ENCODE results near the gene ONECUT3. TPM values are rescaled to one million over a fixed set of nuclear protein-coding genes. Genes with fewer than 3 reads are reported as not detected.

ONECUT3 gene
- total RNA-seq, 4 donors from 2014 or later, result not detected

DNA sequence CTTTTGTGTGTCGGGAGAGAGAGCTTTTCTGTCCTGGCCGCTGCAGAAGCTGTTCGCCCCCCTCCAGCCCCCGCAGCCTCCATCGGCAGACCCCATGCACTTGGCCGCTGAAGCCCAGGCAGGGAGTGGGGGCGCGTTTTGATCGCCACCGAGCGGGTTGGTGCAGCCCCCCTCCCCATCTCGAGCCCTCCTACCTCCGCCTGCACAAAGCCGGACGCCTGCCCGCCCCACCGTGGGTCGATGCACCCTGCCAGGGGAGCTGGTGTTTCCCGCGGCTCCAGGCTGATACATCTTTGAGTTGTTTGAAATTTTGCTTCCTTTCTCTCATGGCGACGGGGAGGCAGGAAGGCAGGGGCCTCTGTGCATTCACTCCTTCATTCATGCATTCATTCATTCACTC is 16.4 kb upstream of the ONECUT3 start:
- H3K9me3 ChIP-seq, result peaks cover 0 to 21% (median 0%) of the 10 kb centered on the region in 4 donors
- H3K27ac ChIP-seq, result no peak overlapping the region
- no peak for DNase-seq (ENCODE audit: low spot score in 2 of 2)
- no peaks in the 10 kb centered on the region for H3K36me3 ChIP-seq
- no peak overlapping the region for H3K4me3 ChIP-seq
- TF ChIP-seq, protein P1, sequence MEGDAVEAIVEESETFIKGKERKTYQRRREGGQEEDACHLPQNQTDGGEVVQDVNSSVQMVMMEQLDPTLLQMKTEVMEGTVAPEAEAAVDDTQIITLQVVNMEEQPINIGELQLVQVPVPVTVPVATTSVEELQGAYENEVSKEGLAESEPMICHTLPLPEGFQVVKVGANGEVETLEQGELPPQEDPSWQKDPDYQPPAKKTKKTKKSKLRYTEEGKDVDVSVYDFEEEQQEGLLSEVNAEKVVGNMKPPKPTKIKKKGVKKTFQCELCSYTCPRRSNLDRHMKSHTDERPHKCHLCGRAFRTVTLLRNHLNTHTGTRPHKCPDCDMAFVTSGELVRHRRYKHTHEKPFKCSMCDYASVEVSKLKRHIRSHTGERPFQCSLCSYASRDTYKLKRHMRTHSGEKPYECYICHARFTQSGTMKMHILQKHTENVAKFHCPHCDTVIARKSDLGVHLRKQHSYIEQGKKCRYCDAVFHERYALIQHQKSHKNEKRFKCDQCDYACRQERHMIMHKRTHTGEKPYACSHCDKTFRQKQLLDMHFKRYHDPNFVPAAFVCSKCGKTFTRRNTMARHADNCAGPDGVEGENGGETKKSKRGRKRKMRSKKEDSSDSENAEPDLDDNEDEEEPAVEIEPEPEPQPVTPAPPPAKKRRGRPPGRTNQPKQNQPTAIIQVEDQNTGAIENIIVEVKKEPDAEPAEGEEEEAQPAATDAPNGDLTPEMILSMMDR (IDR thresholded peaks at IDR 0.05), result no peak
- TF ChIP-seq EP300 (IDR thresholded peaks at IDR 0.05) (no peak), POLR2A (IDR thresholded peaks at IDR 0.05) (no peak)
- no peaks in the 10 kb centered on the region for H3K4me1 ChIP-seq
- H3K27me3 ChIP-seq, result peaks cover 0 to 89% of the 10 kb centered on the region in 2 donors
- 30 to 33% methylated on average over 22 of the region's 22 CpGs for whole genome bisulfite sequencing, 2 donors

DNA sequence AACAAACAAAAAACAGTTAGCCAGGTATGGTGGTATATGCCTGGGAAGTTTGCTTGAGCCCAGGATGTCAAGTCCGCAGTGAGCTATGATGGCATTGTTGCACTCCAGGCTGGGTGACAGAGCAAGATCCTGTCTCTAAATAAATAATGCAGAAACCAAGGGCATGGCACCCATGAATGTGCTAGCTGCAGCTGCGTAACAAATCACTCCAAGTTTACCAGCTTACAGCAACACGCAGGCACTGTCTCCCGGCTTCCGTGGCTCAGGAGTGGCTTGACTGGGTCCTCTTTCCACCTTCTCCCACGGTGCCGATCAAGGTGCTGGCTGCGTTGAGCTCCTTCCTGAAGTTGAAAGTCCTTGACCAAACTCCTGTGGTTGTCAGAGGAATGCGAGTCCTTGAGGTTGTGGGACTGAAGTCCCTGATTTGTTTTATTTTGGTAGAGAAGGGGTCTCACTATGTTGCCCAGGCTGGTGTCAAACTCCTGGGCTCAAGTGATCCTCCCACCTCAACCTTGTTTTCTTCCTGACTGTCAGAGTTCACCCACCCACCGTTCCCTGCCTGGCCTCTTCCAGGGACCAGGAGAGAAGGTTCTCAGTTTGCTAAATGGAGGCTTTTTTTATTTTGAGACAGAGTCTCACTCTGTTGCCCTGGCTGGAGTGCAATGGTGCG is 13.2 kb upstream of the ONECUT3 start:
- whole genome bisulfite sequencing, 2 donors, result 90 to 91% methylated on average over 11 of the region's 11 CpGs
- Histone ChIP-seq H3K9me3 (peaks cover 0 to 21% (median 0%) of the 10 kb centered on the region in 4 donors), H3K27ac (no peak overlapping the region), H3K4me3 (no peak overlapping the region), H3K36me3 (no peaks in the 10 kb centered on the region), H3K4me1 (peaks cover 0 to 3% (median 0%) of the 10 kb centered on the region in 4 donors), H3K27me3 (peaks cover 0 to 88% of the 10 kb centered on the region in 2 donors)
- TF ChIP-seq POLR2A (IDR thresholded peaks at IDR 0.05) (no peak), EP300 (IDR thresholded peaks at IDR 0.05) (no peak)
- TF ChIP-seq, protein P1 (IDR thresholded peaks at IDR 0.05), result no peak
- no peak for DNase-seq (ENCODE audit: low spot score in 2 of 2)

DNA sequence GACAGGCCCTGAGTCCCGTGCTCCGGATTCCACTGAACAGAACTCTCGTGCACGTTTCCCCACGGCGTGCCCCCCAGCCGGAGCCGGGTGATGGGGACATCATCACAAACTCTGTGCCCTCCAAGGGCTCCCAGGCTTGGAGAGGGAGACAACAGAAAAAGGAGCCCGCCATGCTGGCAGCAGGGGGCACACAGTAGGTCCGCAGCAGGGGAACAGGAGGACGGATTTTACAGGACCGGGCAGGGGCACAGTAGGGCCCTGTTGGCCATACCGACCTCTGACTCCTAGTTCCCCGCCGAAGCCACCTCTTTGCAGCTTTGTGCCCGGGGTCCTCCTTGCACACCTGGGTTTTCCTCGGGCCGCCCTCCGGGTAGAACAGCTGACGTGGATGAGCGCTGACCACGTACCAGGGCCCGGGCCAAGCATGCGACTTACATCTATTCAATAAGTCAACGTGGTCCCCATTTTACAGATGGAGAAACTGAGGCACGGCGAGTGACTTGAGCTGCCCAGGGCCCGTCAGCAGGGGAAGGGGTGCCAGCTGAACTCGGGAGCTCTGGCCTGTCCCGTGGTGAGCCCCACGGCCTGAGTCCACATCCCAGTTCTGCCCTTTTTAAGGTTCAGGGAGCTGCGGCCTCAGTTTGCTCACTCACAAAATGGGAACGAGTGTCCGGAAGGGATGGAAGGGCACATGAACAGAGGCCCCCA is 10.2 kb upstream of the ONECUT3 start:
- peaks cover 0 to 21% (median 0%) of the 10 kb centered on the region in 4 donors for H3K9me3 ChIP-seq
- no peak overlapping the region for H3K27ac ChIP-seq
- peaks cover 0 to 85% of the 10 kb centered on the region in 2 donors for H3K27me3 ChIP-seq
- H3K36me3 ChIP-seq, result no peaks in the 10 kb centered on the region
- H3K4me3 ChIP-seq, result no peak overlapping the region
- H3K4me1 ChIP-seq, result peaks cover 0 to 20% (median 3%) of the 10 kb centered on the region in 4 donors
- TF ChIP-seq EP300 (IDR thresholded peaks at IDR 0.05), result no peak
- TF ChIP-seq, protein P1 (IDR thresholded peaks at IDR 0.05), result no peak
- TF ChIP-seq POLR2A (IDR thresholded peaks at IDR 0.05), result no peak
- no peak for DNase-seq (ENCODE audit: low spot score in 2 of 2)
- WGBS, 2 donors, result 80 to 81% methylated on average over 32 to 34 of the region's 34 CpGs

DNA sequence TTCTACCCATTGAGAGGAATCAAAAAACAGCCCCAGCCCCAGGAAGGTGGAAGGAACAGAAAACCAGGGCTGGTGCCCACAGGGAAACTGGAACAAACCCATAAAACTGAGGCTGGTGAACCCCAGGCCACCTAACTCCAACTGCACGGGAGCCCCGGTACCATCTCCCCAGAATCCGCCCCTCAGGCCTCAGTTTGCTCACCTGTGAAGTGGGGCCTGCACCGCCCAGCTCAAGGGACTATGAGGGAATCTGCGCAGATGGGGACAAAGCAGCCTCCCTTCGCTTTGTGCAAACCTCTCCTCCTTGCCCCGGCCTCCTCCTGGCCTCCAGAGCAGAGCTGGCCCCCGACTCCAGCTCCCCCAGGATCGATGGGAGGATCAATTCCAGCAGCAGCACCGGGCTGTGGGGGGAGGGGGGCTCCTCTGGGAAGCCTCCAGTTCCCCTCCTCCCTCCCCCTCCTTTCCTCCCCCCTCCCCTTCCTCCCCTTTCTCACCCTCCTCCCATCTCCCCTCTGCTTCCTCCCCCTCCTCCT is 9.1 kb upstream of the ONECUT3 start:
- TF ChIP-seq, protein P1 (IDR thresholded peaks at IDR 0.05), result no peak
- TF ChIP-seq EP300 (IDR thresholded peaks at IDR 0.05) (no peak), POLR2A (IDR thresholded peaks at IDR 0.05) (no peak)
- peaks cover 0 to 31% (median 12%) of the 10 kb centered on the region in 4 donors for H3K4me1 ChIP-seq
- 45 to 47% methylated on average over 10 of the region's 10 CpGs for WGBS, 2 donors
- no peak overlapping the region for H3K27ac ChIP-seq
- H3K36me3 ChIP-seq, result no peaks in the 10 kb centered on the region
- peaks cover 0 to 87% of the 10 kb centered on the region in 2 donors for H3K27me3 ChIP-seq
- no peak overlapping the region for H3K4me3 ChIP-seq
- H3K9me3 ChIP-seq, result peaks cover 0 to 13% (median 0%) of the 10 kb centered on the region in 4 donors
- DNase-seq (ENCODE audit: low spot score in 2 of 2), result no peak
